Right cardiac atrium (tissue), 5 donors: ENCODE results near the gene RASIP1. TPM values are rescaled to one million over a fixed set of nuclear protein-coding genes. Genes with fewer than 3 reads are reported as not detected.
A peak's percentile ranks its signal among the peaks of the same experiment; 100 is the strongest.

Experiments used
- ATAC-seq, 2 donors: fragments of 200-7000 bp; cut with Tn5 transposase; one replicate each; pipeline versions ENCODE4 v1.8.0 to v1.9.1; 2020; ENCODE audit warnings: moderate library complexity in 2 of 2, mild to moderate bottlenecking in 1 of 2
- DNase-seq, 3 donors: peaks; one replicate each; pipeline ENCODE4 v3.0.0-alpha.2; 2020
- H3K27ac ChIP-seq: one replicate; pipeline ENCODE4 v1.5.1; 2013; ENCODE audit warnings: mild to moderate bottlenecking, low read length, control low read depth, moderate library complexity
- H3K27me3 ChIP-seq: one replicate; pipeline ENCODE4 v1.6.1; 2013; ENCODE audit not compliant: control insufficient read depth, insufficient read depth
- H3K4me1 ChIP-seq: one replicate; pipeline ENCODE4 v1.6.1; 2013; ENCODE audit warnings: low read length; ENCODE audit not compliant: control insufficient read depth, insufficient read depth
- H3K4me3 ChIP-seq: one replicate; pipeline ENCODE4 v1.5.1; 2013; ENCODE audit warnings: low read length, control low read depth
- H3K9me3 ChIP-seq: one replicate; pipeline ENCODE4 v1.6.1; 2013; ENCODE audit warnings: low read length; ENCODE audit not compliant: control insufficient read depth
- WGBS: extraction: QIAGEN DNeasy Blood & Tissue Kit; methylation state at CpG from one replicate; pipeline ENCODE4 v1.1.7; 2013; 5-methylcytosine and 5-hydroxymethylcytosine counted together
- intact Hi-C, 4 donors: fragments of 100-400 bp; cut with DNase I; formaldehyde crosslinking; loops; one replicate each; pipeline versions ENCODE4 v1.11.0 to v1.14.0; 2022 to 2023
- polyA plus RNA-seq: library from polyadenylated mRNA; stranded (reverse); fragments of 200-250 nt; gene quantifications from one replicate; pipeline ENCODE4 v1.2.3, GENCODE V29; 2013
- total RNA-seq, 4 donors: library from RNA; stranded (reverse); fragmentation: NEBNext Ultra II Directional; extraction: Animal tissue kit (Norgen Biotek cat#: 25700); gene quantifications; one replicate each; pipeline ENCODE4 v1.2.1, GENCODE V29; 2021
- donor health status: healthy with polysubstance abuse.
- donor health status: DM: no; HTN: yes; CAD: no.
- donor health status: DM: no; HTN: no; CAD: no.
- donor health status: DM: no; HTN: yes; CAD: no; lungs with severe emphysema.
- donor health status: DM: yes; HTN: yes; CAD: no.

RASIP1 gene
- total and polyA plus RNA-seq, 5 donors: 13.8 to 20.4 (median 19.0) TPM

- Histone ChIP-seq H3K27ac (peak overlapping the region; percentile 86), H3K4me1 (no peaks in the 10 kb centered on the region), H3K27me3 (no peaks in the 10 kb centered on the region), H3K9me3 (no peaks in the 10 kb centered on the region), H3K4me3 (peak overlapping the region; percentile 3)
- DNase-seq: peak; percentile 76 to 87 (median 82)
- ATAC-seq: peak; percentile 36 to 71
- intact Hi-C loops: no loop called here
- 32% methylated on average over 35 of the region's 35 CpGs for WGBS
These were observed 954 bp upstream of the RASIP1 start for GRCh38 chr19:48741129-48741999.

GRCh38 chr19:48739404-48740163, 826 bp downstream of the RASIP1 start:
- Histone ChIP-seq H3K27ac (peak overlapping the region; percentile 53), H3K4me3 (peak overlapping the region; percentile 58), H3K4me1 (no peaks in the 10 kb centered on the region), H3K9me3 (no peaks in the 10 kb centered on the region), H3K27me3 (no peaks in the 10 kb centered on the region)
- intact Hi-C loops: no loop called here
- DNase-seq (peak in 2 of 3 donors; percentile 23 to 58), ATAC-seq (no peak)
- WGBS: 12% methylated on average over 51 of the region's 51 CpGs

- peak; percentile 95 to 98 (median 97) for DNase-seq
- Histone ChIP-seq H3K27me3 (no peaks in the 10 kb centered on the region), H3K27ac (peak overlapping the region; percentile 61), H3K9me3 (no peaks in the 10 kb centered on the region), H3K4me1 (no peaks in the 10 kb centered on the region), H3K4me3 (peak overlapping the region; percentile 58)
- intact Hi-C loops: no loop called here
- 2% methylated on average over 92 of the region's 96 CpGs for WGBS
- peak; percentile 79 to 91 for ATAC-seq
These were observed 1.6 kb downstream of the RASIP1 start for GRCh38 chr19:48738557-48739403.

GRCh38 chr19:48737360-48737998, 2.9 kb downstream of the RASIP1 start:
- DNase-seq: peak; percentile 68 to 81 (median 77)
- intact Hi-C loops: no loop called here
- no peak overlapping the region for H3K27ac ChIP-seq
- WGBS: 53% methylated on average over 22 of the region's 22 CpGs
- ATAC-seq: peak in 1 of 2 donors; percentile 33
- no peaks in the 10 kb centered on the region for H3K9me3 ChIP-seq
- no peaks in the 10 kb centered on the region for H3K27me3 ChIP-seq
- no peaks in the 10 kb centered on the region for H3K4me1 ChIP-seq
- H3K4me3 ChIP-seq: no peak overlapping the region

- DNase-seq (peak in 2 of 3 donors; percentile 43 to 60), ATAC-seq (no peak)
- WGBS: 43% methylated on average over 38 of the region's 38 CpGs
- intact Hi-C loops: no loop called here
- no peaks in the 10 kb centered on the region for H3K9me3 ChIP-seq
- no peak overlapping the region for H3K27ac ChIP-seq
- H3K4me3 ChIP-seq: no peak overlapping the region
- H3K27me3 ChIP-seq: no peaks in the 10 kb centered on the region
- H3K4me1 ChIP-seq: no peaks in the 10 kb centered on the region
These were observed 5.3 kb downstream of the RASIP1 start for GRCh38 chr19:48735031-48735615.

GRCh38 chr19:48734625-48735024, 5.8 kb downstream of the RASIP1 start:
- H3K27me3 ChIP-seq: no peaks in the 10 kb centered on the region
- DNase-seq (peak in 2 of 3 donors; percentile 21 to 30), ATAC-seq (no peak)
- no peaks in the 10 kb centered on the region for H3K9me3 ChIP-seq
- no peak overlapping the region for H3K27ac ChIP-seq
- H3K4me1 ChIP-seq: no peaks in the 10 kb centered on the region
- intact Hi-C loops: no loop called here
- WGBS: 95% methylated on average over 9 of the region's 9 CpGs
- no peak overlapping the region for H3K4me3 ChIP-seq

GRCh38 chr19:48731452-48731851, 9.0 kb downstream of the RASIP1 start:
- ATAC-seq (no peak), DNase-seq (no peak)
- Histone ChIP-seq H3K27me3 (no peaks in the 10 kb centered on the region), H3K27ac (no peak overlapping the region), H3K4me3 (no peak overlapping the region), H3K9me3 (no peaks in the 10 kb centered on the region), H3K4me1 (no peaks in the 10 kb centered on the region)
- 91% methylated on average over 4 of the region's 4 CpGs for WGBS
- intact Hi-C loops: no loop called here

GRCh38 chr19:48728911-48729664, 11.3 kb downstream of the RASIP1 start:
- 50% methylated on average over 77 of the region's 77 CpGs for WGBS
- Histone ChIP-seq H3K4me3 (peak overlapping the region; percentile 12), H3K9me3 (no peaks in the 10 kb centered on the region), H3K27ac (no peak overlapping the region), H3K4me1 (peaks cover 5% of the 10 kb centered on the region), H3K27me3 (no peaks in the 10 kb centered on the region)
- ATAC-seq: no peak
- DNase-seq: peak in 2 of 3 donors; percentile 68
- intact Hi-C loops: no loop called here

GRCh38 chr19:48726556-48726955, 13.9 kb downstream of the RASIP1 start:
- ATAC-seq (peak in 1 of 2 donors; percentile 8), DNase-seq (peak in 1 of 3 donors; percentile 42)
- intact Hi-C loops: no loop called here
- Histone ChIP-seq H3K27ac (peak overlapping the region; percentile 12), H3K4me1 (peaks cover 5% of the 10 kb centered on the region), H3K9me3 (no peaks in the 10 kb centered on the region), H3K27me3 (no peaks in the 10 kb centered on the region), H3K4me3 (no peak overlapping the region)
- 69% methylated on average over 2 of the region's 2 CpGs for WGBS
